Astrocyte of the cerebellum (primary cell): ENCODE results near the gene NEK9.

Experiments used
- DNase-seq: peaks from one replicate; pipeline ENCODE4 v3.0.0-alpha.2; 2011; ENCODE audit warnings: low read depth
- H3K4me3 ChIP-seq: 2 replicates; pipeline ENCODE4 v1.5.1; 2011; ENCODE audit warnings: mild to moderate bottlenecking, low read depth, low read length, moderate library complexity
- CTCF ChIP-seq: IDR thresholded peaks from 2 replicates; pipeline ENCODE4 v1.5.1; 2012; ENCODE audit warnings: low read length, low read depth, moderate library complexity, mild to moderate bottlenecking; ENCODE audit errors: missing control alignments
- in situ Hi-C: cut with HindIII; loops from 2 replicates; pipeline ENCODE4 v1.10.0; 2017; ENCODE audit warnings: low sequenced_read_pairs

The NEK9 gene

GRCh38 chr14:75032939-75033338 lies 93.9 kb downstream of the NEK9 start:
- H3K4me3 ChIP-seq, result no peak overlapping the region
- DNase-seq, result no peak
- in situ Hi-C loops, result no loop called here
- TF ChIP-seq CTCF, result no peak

- no peak for DNase-seq
- TF ChIP-seq CTCF, result no peak
- in situ Hi-C loops, result no loop called here
- no peak overlapping the region for H3K4me3 ChIP-seq
These were observed 96.7 kb downstream of the NEK9 start for GRCh38 chr14:75030147-75030546.
